ENCODE results near the gene CDK9. TPM values are rescaled to one million over a fixed set of nuclear protein-coding genes. Genes with fewer than 3 reads are reported as not detected.

The CDK9 gene
- total RNA-seq, 2 donors from 2014 or later = 104 to 111 TPM

GRCh38 chr9:127751269-127752054 lies 34.4 kb upstream of the CDK9 start:
- no peak for DNase-seq (ENCODE audit: low spot score)
- no peak for ATAC-seq (ENCODE audit: insufficient number of reproducible peaks, low FRiP score, low read depth)
- Histone ChIP-seq H3K36me3 (peaks cover 6% of the 10 kb centered on the region), H3K4me1 (ENCODE audit: control insufficient read depth in 1 of 2, low read depth in 2 of 2) (peaks cover 0 to 8% of the 10 kb centered on the region in 2 donors), H3K27me3 (replicated peaks; ENCODE audit: insufficient read depth) (peaks cover 7% of the 10 kb centered on the region), H3K27ac (no peak overlapping the region), H3K9me3 (no peaks in the 10 kb centered on the region), H3K4me3 (no peak overlapping the region)
- no peak for TF ChIP-seq CTCF (IDR thresholded peaks at IDR 0.05)

- no peak for TF ChIP-seq CTCF (IDR thresholded peaks at IDR 0.05)
- H3K9me3 ChIP-seq = no peaks in the 10 kb centered on the region
- H3K4me1 ChIP-seq (ENCODE audit: control insufficient read depth in 1 of 2, low read depth in 2 of 2) = peaks cover 0 to 8% of the 10 kb centered on the region in 2 donors
- H3K27me3 ChIP-seq (replicated peaks; ENCODE audit: insufficient read depth) = peaks cover 7% of the 10 kb centered on the region
- peaks cover 6% of the 10 kb centered on the region for H3K36me3 ChIP-seq
- H3K4me3 ChIP-seq = no peak overlapping the region
- no peak overlapping the region for H3K27ac ChIP-seq
- ATAC-seq (ENCODE audit: insufficient number of reproducible peaks, low FRiP score, low read depth) = no peak
- DNase-seq (ENCODE audit: low spot score) = no peak
These were observed 32.7 kb upstream of the CDK9 start for GRCh38 chr9:127753148-127753547.

GRCh38 chr9:127753622-127754021 lies 32.2 kb upstream of the CDK9 start:
- H3K36me3 ChIP-seq = peaks cover 6% of the 10 kb centered on the region
- H3K9me3 ChIP-seq = no peaks in the 10 kb centered on the region
- TF ChIP-seq CTCF (IDR thresholded peaks at IDR 0.05) = no peak
- peaks cover 0 to 8% of the 10 kb centered on the region in 2 donors for H3K4me1 ChIP-seq (ENCODE audit: control insufficient read depth in 1 of 2, low read depth in 2 of 2)
- H3K4me3 ChIP-seq = no peak overlapping the region
- ATAC-seq (ENCODE audit: insufficient number of reproducible peaks, low FRiP score, low read depth) (no peak), DNase-seq (ENCODE audit: low spot score) (no peak)
- H3K27ac ChIP-seq = no peak overlapping the region
- peaks cover 7% of the 10 kb centered on the region for H3K27me3 ChIP-seq (replicated peaks; ENCODE audit: insufficient read depth)

- no peak for TF ChIP-seq CTCF (IDR thresholded peaks at IDR 0.05)
- Histone ChIP-seq H3K27me3 (replicated peaks; ENCODE audit: insufficient read depth) (peaks cover 7% of the 10 kb centered on the region), H3K4me3 (no peak overlapping the region), H3K4me1 (ENCODE audit: control insufficient read depth in 1 of 2, low read depth in 2 of 2) (peaks cover 0 to 8% of the 10 kb centered on the region in 2 donors), H3K9me3 (no peaks in the 10 kb centered on the region), H3K36me3 (peaks cover 6% of the 10 kb centered on the region), H3K27ac (no peak overlapping the region)
- DNase-seq (ENCODE audit: low spot score) (no peak), ATAC-seq (ENCODE audit: insufficient number of reproducible peaks, low FRiP score, low read depth) (no peak)
These were observed 31.5 kb upstream of the CDK9 start for GRCh38 chr9:127754099-127755060.
